ENCODE results near the gene ATRNL1. TPM values are rescaled to one million over a fixed set of nuclear protein-coding genes. Genes with fewer than 3 reads are reported as not detected.
A peak's percentile ranks its signal among the peaks of the same experiment; 100 is the strongest.

ATRNL1 gene
- total and polyA plus RNA-seq, 2 experiments from 2014 or later = 4.8 to 29.7 TPM

- no peak for TF ChIP-seq REST (IDR thresholded peaks at IDR 0.05; ENCODE audit: unreplicated experiment)
Observed at GRCh38 chr10:115933098-115933497, 839.9 kb downstream of the ATRNL1 start (continued).

DNA sequence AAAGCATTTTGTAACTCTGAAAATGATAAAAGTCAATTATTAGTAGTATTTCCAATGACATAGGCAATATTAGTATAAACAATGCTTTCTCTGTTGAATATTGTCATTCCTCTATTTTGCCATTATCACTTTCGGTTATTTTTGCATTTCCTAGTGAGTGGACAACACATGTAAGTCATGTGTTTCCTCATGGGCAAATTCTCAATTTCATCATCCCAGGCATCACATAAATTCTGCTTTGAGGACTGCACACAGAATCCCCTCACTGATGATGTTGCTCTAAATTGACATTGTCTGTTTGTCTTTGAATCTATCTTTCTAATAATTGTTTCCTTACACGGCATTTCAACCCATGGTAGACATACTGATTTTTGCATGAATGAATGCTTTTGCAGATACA lies 842.6 kb downstream of the ATRNL1 start:
- Histone ChIP-seq H3K36me3 (ENCODE audit: insufficient read depth) (no peaks in the 10 kb centered on the region), H4K20me1 (replicated peaks; ENCODE audit: insufficient read depth) (no peaks in the 10 kb centered on the region), H3K9me2 (ENCODE audit: insufficient read depth) (no peaks in the 10 kb centered on the region), H3K4me3 (no peak overlapping the region), H3K27me3 (ENCODE audit: insufficient read depth) (no peaks in the 10 kb centered on the region), H3K4me1 (ENCODE audit: insufficient read depth) (peaks cover 16% of the 10 kb centered on the region; the same call in 1 of the 2 replicates), H3F3A (replicated peaks; ENCODE audit: low read depth) (no peaks in the 10 kb centered on the region), H3K79me2 (replicated peaks; ENCODE audit: insufficient read depth) (no peaks in the 10 kb centered on the region), H3K27ac (ENCODE audit: low read depth) (no peak overlapping the region), H2AFZ (no peak overlapping the region), H3K4me2 (no peak overlapping the region)
- Mint-ChIP-seq H3K27ac (peak overlapping the region; percentile 36), H3K4me1 (peaks cover 3% of the 10 kb centered on the region; the same call in 2 of the 3 replicates), H3K27me3 (ENCODE audit: insufficient read depth, low read depth, poor library complexity) (peaks cover 2% of the 10 kb centered on the region), H3K9me3 (no peaks in the 10 kb centered on the region), H3K4me3 (no peak overlapping the region), H3K36me3 (ENCODE audit: low read depth) (no peaks in the 10 kb centered on the region)
- DNase-seq (ENCODE audit: low spot score) (no peak), ATAC-seq (no peak)
- TF ChIP-seq NANOG (IDR thresholded peaks at IDR 0.05; ENCODE audit: borderline replicate concordance) = no peak

GRCh38 chr10:115936926-115937767 lies 844.0 kb downstream of the ATRNL1 start:
- Histone ChIP-seq H3K4me2 (no peak overlapping the region), H3K4me1 (ENCODE audit: insufficient read depth) (peaks cover 16% of the 10 kb centered on the region; the same call in 1 of the 2 replicates), H3K36me3 (ENCODE audit: insufficient read depth) (no peaks in the 10 kb centered on the region), H3K4me3 (no peak overlapping the region), H3K27me3 (ENCODE audit: insufficient read depth) (no peaks in the 10 kb centered on the region), H3K79me2 (replicated peaks; ENCODE audit: insufficient read depth) (no peaks in the 10 kb centered on the region), H3K27ac (ENCODE audit: low read depth) (no peak overlapping the region), H4K20me1 (replicated peaks; ENCODE audit: insufficient read depth) (no peaks in the 10 kb centered on the region), H3K9me2 (ENCODE audit: insufficient read depth) (no peaks in the 10 kb centered on the region; the same call in 1 of the 2 replicates), H3F3A (replicated peaks; ENCODE audit: low read depth) (no peaks in the 10 kb centered on the region), H2AFZ (no peak overlapping the region)
- H3K27ac Mint-ChIP-seq = no peak overlapping the region
- peaks cover 2% of the 10 kb centered on the region for H3K27me3 Mint-ChIP-seq (ENCODE audit: insufficient read depth, low read depth, poor library complexity)
- DNase-seq (ENCODE audit: low spot score) (no peak), ATAC-seq (no peak)
- H3K36me3 Mint-ChIP-seq (ENCODE audit: low read depth) = no peaks in the 10 kb centered on the region
- no peak overlapping the region for H3K4me3 Mint-ChIP-seq
- H3K9me3 Mint-ChIP-seq = no peaks in the 10 kb centered on the region
- peaks cover 3% of the 10 kb centered on the region; the same call in 2 of the 3 replicates for H3K4me1 Mint-ChIP-seq
- TF ChIP-seq STAT1 (IDR thresholded peaks at IDR 0.05; ENCODE audit: unreplicated experiment) (no peak), ZNF331 (CRISPR knock-in tag; IDR thresholded peaks at IDR 0.05; ENCODE audit: low read depth) (no peak), NANOG (IDR thresholded peaks at IDR 0.05; ENCODE audit: borderline replicate concordance) (no peak), JUNB (IDR thresholded peaks at IDR 0.05; ENCODE audit: unreplicated experiment) (no peak), POLR2AphosphoS5 (IDR thresholded peaks at IDR 0.05; ENCODE audit: low read depth) (no peak), ZNF114 (CRISPR knock-in tag; IDR thresholded peaks at IDR 0.05) (no peak), EZH2phosphoT487 (IDR thresholded peaks at IDR 0.05; ENCODE audit: unreplicated experiment) (no peak)
- TF ChIP-seq, protein P1, sequence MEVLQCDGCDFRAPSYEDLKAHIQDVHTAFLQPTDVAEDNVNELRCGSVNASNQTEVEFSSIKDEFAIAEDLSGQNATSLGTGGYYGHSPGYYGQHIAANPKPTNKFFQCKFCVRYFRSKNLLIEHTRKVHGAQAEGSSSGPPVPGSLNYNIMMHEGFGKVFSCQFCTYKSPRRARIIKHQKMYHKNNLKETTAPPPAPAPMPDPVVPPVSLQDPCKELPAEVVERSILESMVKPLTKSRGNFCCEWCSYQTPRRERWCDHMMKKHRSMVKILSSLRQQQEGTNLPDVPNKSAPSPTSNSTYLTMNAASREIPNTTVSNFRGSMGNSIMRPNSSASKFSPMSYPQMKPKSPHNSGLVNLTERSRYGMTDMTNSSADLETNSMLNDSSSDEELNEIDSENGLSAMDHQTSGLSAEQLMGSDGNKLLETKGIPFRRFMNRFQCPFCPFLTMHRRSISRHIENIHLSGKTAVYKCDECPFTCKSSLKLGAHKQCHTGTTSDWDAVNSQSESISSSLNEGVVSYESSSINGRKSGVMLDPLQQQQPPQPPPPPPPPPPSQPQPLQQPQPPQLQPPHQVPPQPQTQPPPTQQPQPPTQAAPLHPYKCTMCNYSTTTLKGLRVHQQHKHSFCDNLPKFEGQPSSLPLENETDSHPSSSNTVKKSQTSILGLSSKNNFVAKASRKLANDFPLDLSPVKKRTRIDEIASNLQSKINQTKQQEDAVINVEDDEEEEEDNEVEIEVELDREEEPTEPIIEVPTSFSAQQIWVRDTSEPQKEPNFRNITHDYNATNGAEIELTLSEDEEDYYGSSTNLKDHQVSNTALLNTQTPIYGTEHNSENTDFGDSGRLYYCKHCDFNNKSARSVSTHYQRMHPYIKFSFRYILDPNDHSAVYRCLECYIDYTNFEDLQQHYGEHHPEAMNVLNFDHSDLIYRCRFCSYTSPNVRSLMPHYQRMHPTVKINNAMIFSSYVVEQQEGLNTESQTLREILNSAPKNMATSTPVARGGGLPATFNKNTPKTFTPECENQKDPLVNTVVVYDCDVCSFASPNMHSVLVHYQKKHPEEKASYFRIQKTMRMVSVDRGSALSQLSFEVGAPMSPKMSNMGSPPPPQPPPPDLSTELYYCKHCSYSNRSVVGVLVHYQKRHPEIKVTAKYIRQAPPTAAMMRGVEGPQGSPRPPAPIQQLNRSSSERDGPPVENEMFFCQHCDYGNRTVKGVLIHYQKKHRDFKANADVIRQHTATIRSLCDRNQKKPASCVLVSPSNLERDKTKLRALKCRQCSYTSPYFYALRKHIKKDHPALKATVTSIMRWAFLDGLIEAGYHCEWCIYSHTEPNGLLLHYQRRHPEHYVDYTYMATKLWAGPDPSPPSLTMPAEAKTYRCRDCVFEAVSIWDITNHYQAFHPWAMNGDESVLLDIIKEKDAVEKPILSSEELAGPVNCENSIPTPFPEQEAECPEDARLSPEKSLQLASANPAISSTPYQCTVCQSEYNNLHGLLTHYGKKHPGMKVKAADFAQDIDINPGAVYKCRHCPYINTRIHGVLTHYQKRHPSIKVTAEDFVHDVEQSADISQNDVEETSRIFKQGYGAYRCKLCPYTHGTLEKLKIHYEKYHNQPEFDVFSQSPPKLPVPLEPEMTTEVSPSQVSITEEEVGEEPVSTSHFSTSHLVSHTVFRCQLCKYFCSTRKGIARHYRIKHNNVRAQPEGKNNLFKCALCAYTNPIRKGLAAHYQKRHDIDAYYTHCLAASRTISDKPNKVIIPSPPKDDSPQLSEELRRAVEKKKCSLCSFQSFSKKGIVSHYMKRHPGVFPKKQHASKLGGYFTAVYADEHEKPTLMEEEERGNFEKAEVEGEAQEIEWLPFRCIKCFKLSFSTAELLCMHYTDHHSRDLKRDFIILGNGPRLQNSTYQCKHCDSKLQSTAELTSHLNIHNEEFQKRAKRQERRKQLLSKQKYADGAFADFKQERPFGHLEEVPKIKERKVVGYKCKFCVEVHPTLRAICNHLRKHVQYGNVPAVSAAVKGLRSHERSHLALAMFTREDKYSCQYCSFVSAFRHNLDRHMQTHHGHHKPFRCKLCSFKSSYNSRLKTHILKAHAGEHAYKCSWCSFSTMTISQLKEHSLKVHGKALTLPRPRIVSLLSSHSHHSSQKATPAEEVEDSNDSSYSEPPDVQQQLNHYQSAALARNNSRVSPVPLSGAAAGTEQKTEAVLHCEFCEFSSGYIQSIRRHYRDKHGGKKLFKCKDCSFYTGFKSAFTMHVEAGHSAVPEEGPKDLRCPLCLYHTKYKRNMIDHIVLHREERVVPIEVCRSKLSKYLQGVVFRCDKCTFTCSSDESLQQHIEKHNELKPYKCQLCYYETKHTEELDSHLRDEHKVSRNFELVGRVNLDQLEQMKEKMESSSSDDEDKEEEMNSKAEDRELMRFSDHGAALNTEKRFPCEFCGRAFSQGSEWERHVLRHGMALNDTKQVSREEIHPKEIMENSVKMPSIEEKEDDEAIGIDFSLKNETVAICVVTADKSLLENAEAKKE (CRISPR knock-in tag; IDR thresholded peaks at IDR 0.05) = no peak

All from GM23338 (cell line).